GM18508 (cell line): ENCODE data around the gene SPANXA2.
"Not testable (repeated sequence)": the region's sequence is repeated elsewhere in the genome, so short reads cannot be mapped to it uniquely, and the experiment has no call there.

Experiments used
- ATAC-seq: cut with Tn5 transposase; IDR thresholded peaks from one replicate; pipeline ENCODE4 v1.9.1; 2021; ENCODE audit warnings: moderate number of reproducible peaks; ENCODE audit not compliant: insufficient read depth, unreplicated experiment

SPANXA2 gene

GRCh38 chrX:141589408-141589807 is at the start of gene SPANXA2:
TSS of gene SPANXA2 (plus strand) at chrX:141589708. CDS start at chrX:141589768, 60 bp downstream.
- ATAC-seq, result not testable (repeated sequence)

- not testable (repeated sequence) for ATAC-seq
These were observed 47.0 kb upstream of the SPANXA2 start for GRCh38 chrX:141542551-141542950.

DNA sequence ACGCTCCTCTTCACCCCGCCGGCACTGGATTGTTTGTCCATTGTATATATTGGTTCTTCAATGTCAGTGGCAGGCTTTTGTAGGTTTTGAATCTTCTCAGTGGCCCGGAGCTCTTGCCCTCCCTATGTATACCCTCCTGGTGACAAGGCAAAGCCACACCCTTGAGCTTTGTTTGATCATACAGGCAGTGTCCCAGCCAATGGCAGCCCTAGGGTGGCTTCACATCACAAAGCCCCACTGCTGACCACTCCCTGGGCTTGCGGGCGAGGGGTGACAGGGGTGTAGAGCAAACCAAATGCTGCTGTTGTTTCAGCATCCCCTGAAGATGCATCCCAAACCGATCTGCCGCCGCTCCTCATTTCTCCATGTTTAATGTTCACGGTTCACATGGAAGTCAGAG is 4.9 kb upstream of the SPANXA2 start, which contains the start of gene SPANXA1:
Gene SPANXA1 (minus strand): TSS at position 101 of the 400 bp plus-strand sequence. CDS start 60 bp downstream, at position 41.
- ATAC-seq, result not testable (repeated sequence)

- no peak for ATAC-seq
These were observed 19.6 kb downstream of the SPANXA2 start for GRCh38 chrX:141609111-141609510.

DNA sequence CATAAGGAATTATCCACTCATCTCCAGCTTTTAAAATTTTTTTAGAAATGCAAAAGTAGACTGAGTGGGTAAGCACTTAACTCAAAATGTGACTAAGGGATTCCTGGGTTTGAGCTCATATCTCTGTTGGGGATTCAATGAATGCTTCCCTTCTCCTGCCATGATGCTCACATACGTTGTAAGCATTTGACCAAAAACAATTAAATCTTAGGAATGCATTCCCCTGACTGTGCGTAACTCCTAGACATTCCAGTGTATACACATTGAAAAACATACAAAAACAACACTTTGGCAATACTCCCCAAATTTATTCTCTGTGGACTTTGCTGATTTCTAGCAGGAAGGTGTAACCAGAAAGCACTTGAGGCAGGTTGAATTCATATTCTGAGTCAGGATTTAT is 29.8 kb downstream of the SPANXA2 start:
- no peak for ATAC-seq

GRCh38 chrX:141632124-141632523 is 42.6 kb downstream of the SPANXA2 start:
- no peak for ATAC-seq

DNA sequence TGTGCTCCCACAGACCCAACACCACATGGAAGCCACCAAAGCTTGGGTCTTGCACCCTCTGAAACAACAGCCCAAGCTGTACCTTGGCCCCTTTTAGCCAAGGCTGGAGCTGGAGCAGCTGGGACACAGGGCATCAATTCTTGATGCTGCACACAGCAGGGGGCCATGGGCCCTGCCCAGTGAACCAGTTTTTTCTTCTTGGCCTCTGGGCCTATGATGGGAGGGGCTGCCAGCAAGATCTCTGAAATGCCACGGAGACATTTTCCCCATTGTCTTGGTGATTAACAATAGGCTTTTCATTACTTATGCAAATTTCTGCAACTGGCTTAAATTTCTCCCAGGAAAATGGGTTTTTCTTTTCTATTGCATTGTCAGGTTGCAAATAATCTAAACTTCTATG is 49.0 kb downstream of the SPANXA2 start:
- ATAC-seq, result no peak
